K562 (cell line): ENCODE data around the gene CAMK1D. TPM values are rescaled to one million over a fixed set of nuclear protein-coding genes. Genes with fewer than 3 reads are reported as not detected.

Source experiments
- ATAC-seq: fragments of 200-7000 bp; cut with Tn5 transposase; 3 replicates; pipeline ENCODE4 v1.9.1; 2020; ENCODE audit warnings: moderate library complexity
- BruUV-seq: library from RNA; stranded (reverse); fragments of 400-500 nt; replicated peaks from 2 replicates; lab custom pipeline; 2021; lab: Mats Ljungman, UMichigan
- CTCF ChIA-PET: fragments of 300-600 bp; formaldehyde crosslinking; extraction: SDS; loops from one replicate; lab custom pipeline; 2021; ENCODE audit warnings: low intra/inter-chr PET ratio; lab: Yijun Ruan, JAX
- POLR2A ChIA-PET: fragments of 300-600, 350-650 bp; sonication (Branson Sonifier 250); formaldehyde crosslinking; extraction: SDS; loops from one replicate; lab custom pipeline; 2021; ENCODE audit warnings: antibody characterized with exemption, inconsistent platforms; lab: Yijun Ruan, JAX
- DNase-seq, 4 experiments: peaks; one replicate each; pipeline versions ENCODE4 v3.0.0 to v3.0.0-alpha.2; 2011 to 2018; ENCODE audit warnings: low spot score in 3 of 4, mixed read lengths in 3 of 4; ENCODE audit errors: extremely low read depth in 1 of 4
- FAIRE-seq: peaks from 2 replicates; lab custom pipeline; 2011; peaks lifted over from hg19 to GRCh38; lab: Jason Lieb, UNC
- H2AFZ ChIP-seq: 2 replicates; pipeline ENCODE4 v1.6.0; 2011; ENCODE audit warnings: low read depth, low read length, control low read depth, inconsistent platforms
- H3K27ac ChIP-seq: fragments of 200-600 bp; 3 replicates; pipeline ENCODE4 v1.8.0; 2011; ENCODE audit warnings: low read depth, mild to moderate bottlenecking, control low read depth, inconsistent platforms, low read length, moderate library complexity, mixed read lengths; ENCODE audit errors: extremely low read depth
- H3K27me3 ChIP-seq, 2 experiments: fragments of 300-600 bp in 1 of 2; 2 replicates in 1 of 2; 3 replicates in 1 of 2; pipeline versions ENCODE4 v1.6.0 to v1.8.0; 2011; ENCODE audit warnings: inconsistent platforms in 2 of 2, low read length in 2 of 2, mild to moderate bottlenecking in 1 of 2, mixed read lengths in 1 of 2, moderate library complexity in 1 of 2; ENCODE audit not compliant: control insufficient read depth in 2 of 2, insufficient read depth in 2 of 2
- H3K36me3 ChIP-seq: fragments of 300-600 bp; 3 replicates; pipeline ENCODE4 v1.8.0; 2011; ENCODE audit warnings: mild to moderate bottlenecking, low read length, inconsistent platforms; ENCODE audit not compliant: control insufficient read depth, insufficient read depth
- H3K4me1 ChIP-seq, 2 experiments: fragments of 200-600 bp in 1 of 2; replicated peaks in 1 of 2; 2 replicates in 1 of 2; 3 replicates in 1 of 2; pipeline versions ENCODE4 v1.5.1 to v1.8.0; 2011; ENCODE audit warnings: inconsistent platforms in 2 of 2, low read length in 2 of 2, mild to moderate bottlenecking in 1 of 2, mixed read lengths in 1 of 2, moderate library complexity in 1 of 2; ENCODE audit not compliant: control insufficient read depth in 2 of 2, insufficient read depth in 2 of 2
- H3K4me2 ChIP-seq: 2 replicates; pipeline ENCODE4 v1.6.1; 2011; ENCODE audit warnings: low read length, control low read depth, inconsistent platforms, mixed read lengths; ENCODE audit not compliant: insufficient read depth
- H3K4me3 ChIP-seq: fragments of 200-600 bp; sonication (generic), shearing (Covaris generic); 2 replicates; pipeline ENCODE4 v1.5.1; 2016; ENCODE audit warnings: control low read depth, inconsistent platforms
- H3K79me2 ChIP-seq: fragments of 200-600 bp; 3 replicates; pipeline ENCODE4 v1.8.0; 2011; ENCODE audit warnings: low read length, inconsistent platforms; ENCODE audit not compliant: control insufficient read depth, insufficient read depth
- H3K9ac ChIP-seq, 2 experiments: 2 replicates each; pipeline versions ENCODE4 v1.6.0 to v1.6.1; 2011; ENCODE audit warnings: low read depth in 2 of 2, low read length in 2 of 2, control low read depth in 1 of 2, inconsistent platforms in 1 of 2, mild to moderate bottlenecking in 1 of 2, mixed read lengths in 1 of 2; ENCODE audit not compliant: insufficient read depth in 1 of 2
- H3K9me1 ChIP-seq: one replicate; pipeline ENCODE4 v1.6.0; 2011; ENCODE audit warnings: inconsistent platforms, mild to moderate bottlenecking, low read length, moderate library complexity; ENCODE audit not compliant: control insufficient read depth, insufficient read depth
- H3K9me3 ChIP-seq: replicated peaks from 2 replicates; pipeline ENCODE4 v1.5.1; 2011; ENCODE audit warnings: low read depth, low read length, inconsistent platforms; ENCODE audit not compliant: control insufficient read depth, insufficient read depth
- H4K20me1 ChIP-seq: replicated peaks from 2 replicates; pipeline ENCODE4 v1.6.1; 2011; ENCODE audit warnings: low read length, inconsistent platforms, mixed read lengths; ENCODE audit not compliant: control insufficient read depth, insufficient read depth
- HMGXB4 ChIP-seq: sonication (generic); formaldehyde crosslinking; IDR thresholded peaks from 2 replicates; pipeline ENCODE4 v1.8.1; 2023; ENCODE audit warnings: mild to moderate bottlenecking, missing genetic modification reagents
- MCM3 ChIP-seq: fragments of 450-650 bp; IDR thresholded peaks from 2 replicates; pipeline ENCODE4 v1.6.1; 2016
- NRF1 ChIP-seq, 2 experiments: fragments of 450-650 bp; IDR thresholded peaks in 1 of 2; conservative IDR thresholded peaks in 1 of 2; 2 replicates each; pipeline ENCODE4 v1.6.1; 2014; ENCODE audit warnings: mild to moderate bottlenecking in 2 of 2
- USF1 ChIP-seq: sonication (generic); formaldehyde crosslinking; IDR thresholded peaks from 2 replicates; pipeline ENCODE4 v1.9.0; 2022; ENCODE audit warnings: mild to moderate bottlenecking, missing genetic modification reagents
- ZBTB2 ChIP-seq: fragments of 450-650 bp; IDR thresholded peaks from 2 replicates; pipeline ENCODE4 v1.6.1; 2016; ENCODE audit warnings: antibody characterized with exemption
- WGBS: fragments of 100-300 bp; shearing (Covaris generic); methylation state at CpG from one replicate; pipeline ENCODE4 v1.1.6; 2016; ENCODE audit warnings: low coverage, mixed read lengths; ENCODE audit not compliant: insufficient coverage; ENCODE audit errors: missing lambda C conversion rate; 5-methylcytosine and 5-hydroxymethylcytosine counted together
- in situ Hi-C: fragments of 300-500 bp; cut with MboI; formaldehyde crosslinking; loops from 4 replicates; pipeline ENCODE4 v1.15.0; 2018; ENCODE audit warnings: inconsistent platforms, mixed read lengths
- intact Hi-C: fragments of 100-400 bp; cut with micrococcal nuclease; formaldehyde crosslinking; loops from 2 replicates; pipeline ENCODE4 v1.14.2; 2022
- polyA plus RNA-seq, 8 experiments: library from polyadenylated mRNA; depleted of rRNA in 4 of 8; stranded (reverse) in 5 of 8; unstranded in 3 of 8; fragments of >200 nt; fragmentation: Nextera tagmentation in 2 of 8; fragmentation: Illumina TruSeq in 1 of 8; extraction: Ambion mirVana in 2 of 8; extraction: Trizol in 1 of 8; gene quantifications; 2 replicates each; pipeline versions ENCODE4 v1.2.1 to v1.2.3, GENCODE V29; 2011 to 2014; ENCODE audit warnings: inconsistent platforms in 1 of 8, missing spikeins in 1 of 8
- total RNA-seq, 7 experiments: library from RNA; depleted of rRNA in 6 of 7; stranded (reverse); fragments of >200 nt in 6 of 7; fragmentation: Illumina TruSeq in 2 of 7; extraction: Trizol in 2 of 7; gene quantifications; 2 replicates each; pipeline versions ENCODE4 v1.2.1 to v1.2.3, GENCODE V29; 2011 to 2021; ENCODE audit warnings: low replicate concordance in 1 of 7

Gene CAMK1D
- total and polyA plus RNA-seq, 9 of the 15 experiments (the other 6 are each of a cell fraction or from before 2014, with no cell fraction given): 0.12 to 0.24 (median 0.20) TPM; not detected in 5

GRCh38 chr10:12348294-12348869 is 965 bp upstream of the CAMK1D start:
- Histone ChIP-seq H3K4me3 (no peak overlapping the region), H3K9me3 (no peaks in the 10 kb centered on the region), H3K36me3 (no peaks in the 10 kb centered on the region), H3K4me1 (peaks cover 0 to 23% of the 10 kb centered on the region in 2 experiments; a peak in 2 of 5 replicates), H3K9me1 (no peaks in the 10 kb centered on the region), H3K27ac (no peak overlapping the region), H2AFZ (no peak overlapping the region), H3K9ac (no peak overlapping the region; a peak in 1 of 4 replicates), H3K4me2 (0 out of 2 replicates have a peak overlapping the region, but pooled peaks have one; percentile 25), H3K79me2 (no peaks in the 10 kb centered on the region), H3K27me3 (peaks cover 25 to 54% of the 10 kb centered on the region in 2 experiments), H4K20me1 (0 out of 2 replicates have a peak, but pooled peaks cover 6% of the 10 kb centered on the region)
- ChIA-PET POLR2A (interaction anchor here (0.6 kb wide), 1 partner anchor 386 kb away, joined by 3 read pairs; no protein-coding TSS in a partner anchor), CTCF (no interaction called here)
- no TSS peak for BruUV-seq
- ATAC-seq (no peak), DNase-seq (no peak), FAIRE-seq (no peak)
- intact Hi-C loops: no loop called here
- 65% methylated on average over 19 of the region's 24 CpGs for WGBS
- in situ Hi-C loops: no loop called here
- TF ChIP-seq NRF1 (conservative IDR thresholded peaks at IDR 0.05 in 1 of 2, IDR thresholded peaks at IDR 0.05 in 1 of 2) (0 out of 4 replicates have a peak, but pooled peaks of 1 of the 2 experiments have one; percentile 34), USF1 (no peak), MCM3 (no peak), HMGXB4 (CRISPR knock-in tag) (no peak), ZBTB2 (no peak)
